Skeletal muscle satellite cell (primary cell): Measurements from ENCODE around the gene ANP32B.

ENCODE experiments used
- H3K27me3 ChIP-seq: 2 replicates; pipeline ENCODE4 v1.7.0; 2013; ENCODE audit warnings: low read length; ENCODE audit not compliant: control insufficient read depth, insufficient read depth
- H3K36me3 ChIP-seq: 2 replicates; pipeline ENCODE4 v1.7.0; 2013; ENCODE audit warnings: mild to moderate bottlenecking, control low read depth, low read length; ENCODE audit not compliant: insufficient read depth
- H3K4me1 ChIP-seq: 2 replicates; pipeline ENCODE4 v1.7.0; 2013; ENCODE audit warnings: low read length; ENCODE audit not compliant: control insufficient read depth, insufficient read depth
- H3K4me2 ChIP-seq: 2 replicates; pipeline ENCODE4 v1.7.0; 2013; ENCODE audit warnings: mild to moderate bottlenecking, low read length
- H3K4me3 ChIP-seq: 2 replicates; pipeline ENCODE4 v1.7.0; 2013; ENCODE audit warnings: low read length
- H3K9ac ChIP-seq: 2 replicates; pipeline ENCODE4 v1.7.0; 2013; ENCODE audit warnings: mild to moderate bottlenecking, low read depth, low read length, moderate library complexity
- H3K9me3 ChIP-seq: replicated peaks from 2 replicates; pipeline ENCODE4 v1.7.0; 2013; ENCODE audit warnings: mild to moderate bottlenecking, control low read depth, low read length
- small RNA-seq: library from RNA; depleted of rRNA; stranded (forward); fragments of <200 nt; gene quantifications from one replicate; pipeline ENCODE3, GENCODE V24; 2012

ANP32B gene

GRCh38 chr9:98056269-98057137 is 73.4 kb downstream of the ANP32B start, which contains the start of gene NANS:
Gene NANS (plus strand): TSS chr9:98056732. CDS start chr9:98056809, 77 bp downstream.
- peaks cover 10% of the 10 kb centered on the region for H3K36me3 ChIP-seq
- H3K9ac ChIP-seq: peak within 1 kb of the TSS; percentile 87
- peak within 1 kb of the TSS; percentile 95 for H3K4me2 ChIP-seq
- peak within 1 kb of the TSS; percentile 79 for H3K4me3 ChIP-seq
- H3K9me3 ChIP-seq: no peaks in the 10 kb centered on the region
- peaks cover 20% of the 10 kb centered on the region for H3K4me1 ChIP-seq
- no peaks in the 10 kb centered on the region for H3K27me3 ChIP-seq

DNA sequence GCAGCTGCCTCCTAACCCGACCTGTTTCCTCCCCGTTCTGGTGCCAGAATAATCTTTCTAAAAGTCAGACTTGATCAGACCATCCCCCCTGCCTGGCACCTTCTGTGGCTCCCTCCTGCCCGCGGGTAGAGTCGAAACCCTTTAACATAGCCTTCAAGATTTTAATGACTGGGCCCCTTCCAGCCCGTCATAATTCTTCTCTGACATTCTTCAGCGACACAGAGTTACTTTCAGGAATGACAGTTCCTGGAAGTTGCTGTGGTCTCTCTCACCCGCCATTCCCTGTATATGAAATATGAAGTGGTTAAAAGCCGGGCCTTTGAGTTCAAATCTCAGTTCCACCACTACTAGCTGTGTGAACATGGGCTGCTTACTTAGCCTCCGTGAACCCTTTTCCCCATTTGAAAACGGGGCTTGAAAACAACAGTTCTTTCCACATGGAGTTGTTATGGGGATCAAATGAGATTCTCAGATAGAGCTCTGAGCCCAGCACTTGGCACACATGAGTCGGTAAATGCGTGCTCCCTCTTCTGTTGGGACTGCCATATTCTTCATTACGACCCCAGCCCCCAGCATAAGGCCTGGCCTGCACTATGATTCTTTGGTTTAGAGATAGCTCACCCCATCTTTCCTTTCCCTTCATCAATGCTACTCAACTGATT is 74.1 kb downstream of the ANP32B start:
- peak overlapping the region; percentile 95 for H3K4me2 ChIP-seq
- H3K9me3 ChIP-seq: no peaks in the 10 kb centered on the region
- H3K4me3 ChIP-seq: peak overlapping the region; percentile 79
- H3K4me1 ChIP-seq: peaks cover 20% of the 10 kb centered on the region
- no peaks in the 10 kb centered on the region for H3K27me3 ChIP-seq
- H3K36me3 ChIP-seq: peaks cover 16% of the 10 kb centered on the region
- H3K9ac ChIP-seq: peak overlapping the region; percentile 87

- H3K4me2 ChIP-seq: no peak overlapping the region
- H3K4me3 ChIP-seq: no peak overlapping the region
- H3K4me1 ChIP-seq: peaks cover 22% of the 10 kb centered on the region
- H3K9ac ChIP-seq: no peak overlapping the region
- no peaks in the 10 kb centered on the region for H3K9me3 ChIP-seq
- H3K27me3 ChIP-seq: no peaks in the 10 kb centered on the region
- peaks cover 43% of the 10 kb centered on the region for H3K36me3 ChIP-seq
Measured at GRCh38 chr9:98062161-98062560, 79.0 kb downstream of the ANP32B start.

DNA sequence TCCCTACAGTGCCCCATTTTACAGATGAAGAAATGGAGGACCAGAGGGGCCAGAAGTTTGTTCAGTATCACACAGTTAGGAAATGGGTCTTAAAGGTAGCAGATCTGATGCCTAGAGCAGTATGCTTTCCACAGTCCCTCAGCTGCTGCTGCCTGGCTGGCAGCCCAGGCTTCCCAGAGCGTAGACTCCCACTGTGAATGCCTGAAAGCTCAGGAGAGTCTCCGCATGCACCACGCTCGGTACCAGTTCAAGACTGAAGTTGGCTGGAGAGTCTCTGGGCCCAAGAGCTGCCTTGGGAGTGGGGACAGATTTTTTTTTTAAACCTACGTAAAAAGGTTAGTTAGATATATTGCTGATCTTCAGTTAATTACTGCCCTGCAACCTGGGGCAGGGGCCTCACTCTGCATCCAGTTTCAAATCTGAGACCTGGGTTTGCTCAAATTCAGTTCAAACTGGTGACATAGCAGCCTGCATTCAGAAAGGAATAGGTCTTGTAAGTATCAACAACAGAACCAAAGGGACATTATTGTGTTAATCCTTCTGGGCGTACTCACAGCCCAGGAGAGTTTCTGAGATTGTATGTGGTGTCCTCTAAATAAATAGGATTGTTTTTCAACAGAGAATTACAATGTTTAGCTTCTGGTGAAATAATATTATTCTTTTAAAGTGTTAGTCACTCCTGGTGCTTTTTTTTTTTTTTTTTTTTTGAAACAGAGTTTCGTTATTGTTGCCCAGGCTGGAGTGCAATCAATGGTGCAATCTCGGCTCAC is 81.7 kb downstream of the ANP32B start:
- H3K4me2 ChIP-seq: no peak overlapping the region
- no peak overlapping the region for H3K9ac ChIP-seq
- peaks cover 43% of the 10 kb centered on the region for H3K36me3 ChIP-seq
- no peaks in the 10 kb centered on the region for H3K27me3 ChIP-seq
- peaks cover 6% of the 10 kb centered on the region for H3K4me1 ChIP-seq
- H3K4me3 ChIP-seq: no peak overlapping the region
- no peaks in the 10 kb centered on the region for H3K9me3 ChIP-seq

Small RNA genes lying within 50 kb of the gene (small RNA-seq; reads per million reads assigned to genes)
- 0.28 reads per million for gene RNU6-918P
